H1 (cell line): ENCODE data around the gene COL6A2. TPM values are rescaled to one million over a fixed set of nuclear protein-coding genes. Genes with fewer than 3 reads are reported as not detected.

Experiments used
- CTCF ChIA-PET: fragments of 300-600 bp; sonication (Branson Sonifier 250); formaldehyde crosslinking; loops from one replicate; lab custom pipeline; 2021; ENCODE audit not compliant: partially characterized antibody; lab: Charles Lee
- POLR2A ChIA-PET: fragments of 300-600 bp; sonication (Branson Sonifier 250); formaldehyde crosslinking; loops from one replicate; lab custom pipeline; 2021; ENCODE audit warnings: inconsistent platforms; ENCODE audit not compliant: partially characterized antibody; lab: Charles Lee
- DNase-seq, 2 experiments: peaks; one replicate each; pipeline versions ENCODE4 v3.0.0 to v3.0.0-alpha.2; 2010 to 2022; ENCODE audit warnings: low spot score in 2 of 2, low read depth in 1 of 2, mixed read lengths in 1 of 2
- FAIRE-seq: peaks from 2 replicates; lab custom pipeline; 2011; peaks lifted over from hg19 to GRCh38; lab: Jason Lieb, UNC
- H2AFZ ChIP-seq: 2 replicates; pipeline ENCODE4 v1.8.1; 2012; ENCODE audit warnings: low read length, inconsistent platforms
- H2AK5ac ChIP-seq: 2 replicates; pipeline ENCODE4 v1.6.1; 2013; ENCODE audit warnings: low read depth, low read length
- H2BK120ac ChIP-seq: replicated peaks from 2 replicates; pipeline ENCODE3; 2013; ENCODE audit warnings: low read depth, low read length, inconsistent platforms
- H2BK12ac ChIP-seq: 2 replicates; pipeline ENCODE4 v1.6.1; 2013; ENCODE audit warnings: low read depth, low read length
- H2BK15ac ChIP-seq: 2 replicates; pipeline ENCODE4 v1.6.1; 2013; ENCODE audit warnings: low read length
- H2BK20ac ChIP-seq: 2 replicates; pipeline ENCODE4 v1.6.1; 2013; ENCODE audit warnings: low read length
- H2BK5ac ChIP-seq: 2 replicates; pipeline ENCODE4 v1.6.1; 2013; ENCODE audit warnings: low read depth, low read length
- H3K14ac ChIP-seq: 2 replicates; pipeline ENCODE4 v1.6.1; 2013; ENCODE audit warnings: inconsistent platforms; ENCODE audit not compliant: insufficient read length
- H3K18ac ChIP-seq: 2 replicates; pipeline ENCODE4 v1.6.1; 2013; ENCODE audit warnings: low read length; ENCODE audit errors: extremely low read depth
- H3K23ac ChIP-seq: 2 replicates; pipeline ENCODE4 v1.6.1; 2013; ENCODE audit warnings: inconsistent platforms; ENCODE audit not compliant: insufficient read length
- H3K23me2 ChIP-seq: 2 replicates; pipeline ENCODE4 v1.6.1; 2013; ENCODE audit warnings: low read depth, low read length
- H3K27ac ChIP-seq: 2 replicates; pipeline ENCODE4 v1.6.1; 2011; ENCODE audit warnings: low read depth, low read length, inconsistent platforms
- H3K27me3 ChIP-seq, 4 experiments: replicated peaks in 1 of 4; 1 replicate in 1 of 4; 2 replicates in 3 of 4; pipeline versions ENCODE4 v1.6.1 to v1.8.1; 2011 to 2013; ENCODE audit warnings: low read length in 3 of 4, mild to moderate bottlenecking in 3 of 4, inconsistent platforms in 2 of 4, mixed read lengths in 2 of 4, moderate library complexity in 1 of 4; ENCODE audit not compliant: control insufficient read depth in 3 of 4, insufficient read depth in 3 of 4; ENCODE audit errors: extremely low read depth in 1 of 4
- H3K36me3 ChIP-seq, 4 experiments: 2 replicates each; pipeline versions ENCODE4 v1.6.1 to v1.8.1; 2011 to 2013; ENCODE audit warnings: mild to moderate bottlenecking in 4 of 4, low read length in 3 of 4, moderate library complexity in 2 of 4, control low read depth in 1 of 4, inconsistent platforms in 1 of 4; ENCODE audit not compliant: insufficient read depth in 4 of 4, control insufficient read depth in 2 of 4
- H3K4ac ChIP-seq: replicated peaks from 2 replicates; pipeline ENCODE3; 2013; ENCODE audit warnings: low read length, low read depth, mixed read lengths, inconsistent platforms; ENCODE audit not compliant: insufficient read length
- H3K4me1 ChIP-seq, 4 experiments: replicated peaks in 1 of 4; 1 replicate in 1 of 4; 2 replicates in 3 of 4; pipeline versions ENCODE4 v1.6.1 to v1.8.1; 2011 to 2013; ENCODE audit warnings: low read length in 3 of 4, inconsistent platforms in 2 of 4, mixed read lengths in 1 of 4; ENCODE audit not compliant: insufficient read depth in 4 of 4, control insufficient read depth in 3 of 4
- H3K4me2 ChIP-seq, 2 experiments: 2 replicates each; pipeline versions ENCODE4 v1.6.1 to v1.8.1; 2011 to 2013; ENCODE audit warnings: low read depth in 2 of 2, low read length in 2 of 2, control low read depth in 1 of 2, inconsistent platforms in 1 of 2, mild to moderate bottlenecking in 1 of 2; ENCODE audit not compliant: insufficient read depth in 1 of 2
- H3K4me3 ChIP-seq, 4 experiments: fragments of 200-600, 300-600 bp in 1 of 4; sonication (generic), shearing (Covaris generic), sonication (Bioruptor Twin) in 1 of 4; 2 replicates each; pipeline versions ENCODE4 v1.5.1 to v1.8.1; 2011 to 2016; ENCODE audit warnings: low read length in 4 of 4, low read depth in 3 of 4, control low read depth in 2 of 4, inconsistent platforms in 2 of 4, mild to moderate bottlenecking in 2 of 4, mixed read lengths in 1 of 4, moderate library complexity in 1 of 4; ENCODE audit not compliant: insufficient read depth in 2 of 4; ENCODE audit errors: extremely low read depth in 1 of 4
- H3K56ac ChIP-seq: replicated peaks from 2 replicates; pipeline ENCODE3; 2013; ENCODE audit warnings: low read depth, mild to moderate bottlenecking, mixed read lengths, low read length, inconsistent platforms; ENCODE audit not compliant: insufficient read length
- H3K79me1 ChIP-seq: 2 replicates; pipeline ENCODE4 v1.6.1; 2013; ENCODE audit warnings: low read depth, low read length, control low read depth
- H3K79me2 ChIP-seq, 2 experiments: 2 replicates each; pipeline versions ENCODE4 v1.6.1 to v1.8.1; 2012 to 2013; ENCODE audit warnings: low read length in 2 of 2, mild to moderate bottlenecking in 2 of 2, inconsistent platforms in 1 of 2; ENCODE audit not compliant: insufficient read depth in 2 of 2, control insufficient read depth in 1 of 2
- H3K9ac ChIP-seq, 4 experiments: replicated peaks in 1 of 4; 1 replicate in 1 of 4; 2 replicates in 3 of 4; pipeline versions ENCODE4 v1.6.1 to v1.8.1; 2011 to 2013; ENCODE audit warnings: low read depth in 3 of 4, low read length in 3 of 4, control low read depth in 2 of 4, mild to moderate bottlenecking in 2 of 4, moderate library complexity in 2 of 4, inconsistent platforms in 1 of 4; ENCODE audit errors: extremely low read depth in 1 of 4
- H3K9me3 ChIP-seq, 2 experiments: 2 replicates each; pipeline versions ENCODE4 v1.6.1 to v1.8.1; 2012 to 2013; ENCODE audit warnings: mild to moderate bottlenecking in 2 of 2, moderate library complexity in 2 of 2, control low read depth in 1 of 2, inconsistent platforms in 1 of 2, low read depth in 1 of 2, low read length in 1 of 2, mixed read lengths in 1 of 2; ENCODE audit not compliant: insufficient read depth in 2 of 2
- H4K20me1 ChIP-seq, 2 experiments: replicated peaks in 1 of 2; 2 replicates each; pipeline versions ENCODE3 to v1.8.1; 2011 to 2013; ENCODE audit warnings: inconsistent platforms in 2 of 2, low read length in 2 of 2, mild to moderate bottlenecking in 1 of 2; ENCODE audit not compliant: insufficient read depth in 2 of 2, control insufficient read depth in 1 of 2
- H4K5ac ChIP-seq: 2 replicates; pipeline ENCODE4 v1.6.1; 2013; ENCODE audit warnings: low read length, low read depth, mixed read lengths, inconsistent platforms; ENCODE audit not compliant: insufficient read length
- H4K8ac ChIP-seq: 2 replicates; pipeline ENCODE4 v1.8.0; 2013; ENCODE audit warnings: mild to moderate bottlenecking, moderate library complexity, low read length, inconsistent platforms; ENCODE audit not compliant: insufficient read depth; ENCODE audit errors: extremely low read depth
- H4K91ac ChIP-seq: replicated peaks from 2 replicates; pipeline ENCODE3; 2013; ENCODE audit warnings: low read length, mixed read lengths, inconsistent platforms; ENCODE audit not compliant: insufficient read length
- ASH2L ChIP-seq: fragments of 200-600, 300-600 bp; sonication (generic); IDR thresholded peaks from one replicate; pipeline ENCODE4 v1.7.1; 2017; ENCODE audit warnings: low read length
- BACH1 ChIP-seq: IDR thresholded peaks from 2 replicates; pipeline ENCODE4 v1.6.1; 2012; ENCODE audit warnings: low read length, improper control_type of control experiment
- CEBPB ChIP-seq: IDR thresholded peaks from 2 replicates; pipeline ENCODE4 v1.6.1; 2012; ENCODE audit warnings: low read depth, low read length
- KDM5A ChIP-seq: fragments of 200-600 bp; IDR thresholded peaks from 2 replicates; pipeline ENCODE4 v1.7.1; 2012; ENCODE audit warnings: mild to moderate bottlenecking, low read length, inconsistent platforms, mixed read lengths
- NANOG ChIP-seq: IDR thresholded peaks from 2 replicates; pipeline ENCODE4 v1.6.1; 2011; ENCODE audit warnings: low read length, low read depth, mild to moderate bottlenecking, inconsistent platforms; ENCODE audit not compliant: insufficient read depth, poor library complexity, severe bottlenecking
- SAP30 ChIP-seq: fragments of 300-600 bp; sonication (generic); IDR thresholded peaks from 2 replicates; pipeline ENCODE4 v1.7.1; 2012; ENCODE audit warnings: low read length, moderate library complexity, mild to moderate bottlenecking, inconsistent platforms; ENCODE audit not compliant: insufficient read depth, insufficient replicate concordance
- TAF1 ChIP-seq: IDR thresholded peaks from 2 replicates; pipeline ENCODE4 v1.6.1; 2011; ENCODE audit warnings: mild to moderate bottlenecking, low read depth, low read length
- WGBS, 2 experiments: shearing (Covaris generic) in 1 of 2; methylation state at CpG; one replicate each; pipeline versions ENCODE4 v1.1.6 to v1.1.7; 2013 to 2015; ENCODE audit warnings: low lambda C conversion rate in 2 of 2, mixed read lengths in 2 of 2, inconsistent platforms in 1 of 2, low coverage in 1 of 2, missing lambda C conversion rate in 1 of 2; ENCODE audit not compliant: insufficient replicate concordance in 2 of 2, insufficient coverage in 1 of 2, insufficient read length in 1 of 2; ENCODE audit errors: extremely low coverage in 1 of 2, missing lambda C conversion rate in 1 of 2; 5-methylcytosine and 5-hydroxymethylcytosine counted together
- polyA plus RNA-seq, 7 experiments: library from polyadenylated mRNA; depleted of rRNA in 3 of 7; stranded (reverse) in 5 of 7; unstranded in 2 of 7; fragments of >200 nt in 5 of 7; fragments of 200-250 nt in 2 of 7; gene quantifications; 1 replicate in 5 of 7; 2 replicates in 1 of 7; 4 replicates in 1 of 7; pipeline versions ENCODE4 v1.2.1 to v1.2.3, GENCODE V29; 2011 to 2013; ENCODE audit warnings: missing spikeins in 2 of 7, mixed read lengths in 2 of 7
- total RNA-seq: library from RNA; stranded (reverse); fragmentation: NEBNext Ultra II Directional; extraction: Animal tissue kit (Norgen Biotek cat#: 25700); gene quantifications from 2 replicates; pipeline ENCODE4 v1.2.1, GENCODE V29; 2021

The COL6A2 gene
- total and polyA plus RNA-seq, 2 of the 8 experiments (the other 6 are each of a cell fraction or from before 2014, with no cell fraction given), result 60.1 to 62.7 TPM

- Histone ChIP-seq H4K20me1 (no peaks in the 10 kb centered on the region), H3K23ac (no peak overlapping the region), H2BK15ac (no peak overlapping the region), H3K9me3 (peaks cover 4 to 26% of the 10 kb centered on the region in 2 experiments; a peak in 2 of 4 replicates), H3K36me3 (peaks cover 0 to 19% (median 7%) of the 10 kb centered on the region in 4 experiments; a peak in 4 of 8 replicates), H2BK20ac (no peak overlapping the region), H2AFZ (no peak overlapping the region), H3K27me3 (no peaks in the 10 kb centered on the region; a peak in 1 of 7 replicates), H3K23me2 (no peaks in the 10 kb centered on the region), H3K4me3 (no peak overlapping the region), H3K79me1 (no peaks in the 10 kb centered on the region; the same call in 1 of the 2 replicates), H4K8ac (no peak overlapping the region), H3K4me1 (no peaks in the 10 kb centered on the region), H3K4ac (no peak overlapping the region), H3K27ac (no peak overlapping the region), H2BK120ac (no peak overlapping the region), H4K5ac (no peak overlapping the region), H3K18ac (no peak overlapping the region), H3K9ac (no peak overlapping the region), H2AK5ac (no peak overlapping the region), H2BK5ac (no peak overlapping the region), H3K14ac (no peak overlapping the region), H3K4me2 (no peak overlapping the region), H3K79me2 (no peaks in the 10 kb centered on the region), H2BK12ac (no peak overlapping the region), H3K56ac (no peak overlapping the region), H4K91ac (no peak overlapping the region)
- DNase-seq, result no peak
- ChIA-PET POLR2A (no interaction called here), CTCF (interaction anchor here (0.9 kb wide), 1 partner anchor 10 kb away, joined by 3 read pairs; no protein-coding TSS in a partner anchor)
- FAIRE-seq, result no peak
- no peak for TF ChIP-seq NANOG
- no peak for TF ChIP-seq BACH1
- no peak for TF ChIP-seq CEBPB
- TF ChIP-seq KDM5A, result no peak
- TF ChIP-seq TAF1, result no peak
- no peak for TF ChIP-seq ASH2L
- no peak for TF ChIP-seq SAP30
- WGBS, 2 experiments, result 94% methylated on average over 4 of the region's 4 CpGs; no CpG with 5 or more reads in 1 of the 2 experiments
These were observed 65.5 kb downstream of the COL6A2 start for GRCh38 chr21:46163380-46163779.
